CD14-positive monocyte (primary cell): Measurements from ENCODE around the gene SKIDA1. TPM values are rescaled to one million over a fixed set of nuclear protein-coding genes. Genes with fewer than 3 reads are reported as not detected.

Experiments used
- DNase-seq, 3 donors: peaks; one replicate each; pipeline ENCODE4 v3.0.0-alpha.2; 2011 to 2022
- H2AFZ ChIP-seq: 2 replicates; pipeline ENCODE4 v1.6.0; 2012; ENCODE audit warnings: mild to moderate bottlenecking, low read depth, low read length, inconsistent platforms; ENCODE audit not compliant: insufficient read depth, poor library complexity, severe bottlenecking
- H3K27ac ChIP-seq, 2 donors: 1 replicate in 1 of 2; 2 replicates in 1 of 2; pipeline ENCODE4 v1.5.1; 2012 to 2013; ENCODE audit warnings: low read length in 2 of 2, control low read depth in 1 of 2, inconsistent platforms in 1 of 2, low read depth in 1 of 2, mild to moderate bottlenecking in 1 of 2
- H3K27me3 ChIP-seq, 2 donors: one replicate each; pipeline versions ENCODE4 v1.6.0 to v1.6.1; 2011 to 2013; ENCODE audit warnings: low read length in 2 of 2; ENCODE audit not compliant: control insufficient read depth in 2 of 2, insufficient read depth in 2 of 2
- H3K36me3 ChIP-seq, 2 donors: replicated peaks in 1 of 2; 1 replicate in 1 of 2; 2 replicates in 1 of 2; pipeline versions ENCODE4 v1.5.1 to v1.6.1; 2012 to 2013; ENCODE audit warnings: low read length in 2 of 2, control low read depth in 1 of 2, inconsistent platforms in 1 of 2, mild to moderate bottlenecking in 1 of 2; ENCODE audit not compliant: insufficient read depth in 2 of 2, control insufficient read depth in 1 of 2
- H3K4me1 ChIP-seq, 2 donors: 1 replicate in 1 of 2; 2 replicates in 1 of 2; pipeline versions ENCODE4 v1.5.1 to v1.6.1; 2012 to 2013; ENCODE audit warnings: low read length in 2 of 2, control low read depth in 1 of 2, inconsistent platforms in 1 of 2, mild to moderate bottlenecking in 1 of 2, moderate library complexity in 1 of 2; ENCODE audit not compliant: insufficient read depth in 2 of 2, control insufficient read depth in 1 of 2
- H3K4me2 ChIP-seq: replicated peaks from 2 replicates; pipeline ENCODE3; 2012; ENCODE audit warnings: low read length, moderate library complexity, mild to moderate bottlenecking; ENCODE audit not compliant: poor library complexity, severe bottlenecking; ENCODE audit errors: extremely low read depth
- H3K4me3 ChIP-seq, 3 experiments: fragments of 200-600 bp in 1 of 3; sonication (generic) in 1 of 3; replicated peaks in 1 of 3; 1 replicate in 2 of 3; 2 replicates in 1 of 3; pipeline ENCODE4 v1.5.1; 2011 to 2013; ENCODE audit warnings: low read length in 3 of 3, mild to moderate bottlenecking in 3 of 3, control low read depth in 2 of 3, low read depth in 2 of 3, inconsistent platforms in 1 of 3, moderate library complexity in 1 of 3
- H3K79me2 ChIP-seq: 2 replicates; pipeline ENCODE4 v1.6.0; 2012; ENCODE audit warnings: mild to moderate bottlenecking, control low read depth, inconsistent platforms, low read length, moderate library complexity; ENCODE audit not compliant: insufficient read depth
- H3K9ac ChIP-seq: 2 replicates; pipeline ENCODE4 v1.6.0; 2017; ENCODE audit warnings: low read length, mild to moderate bottlenecking; ENCODE audit not compliant: insufficient read depth, poor library complexity, severe bottlenecking
- H3K9me3 ChIP-seq, 2 donors: replicated peaks in 1 of 2; 1 replicate in 1 of 2; 2 replicates in 1 of 2; pipeline versions ENCODE4 v1.5.1 to v1.6.1; 2012 to 2013; ENCODE audit warnings: low read length in 2 of 2, control low read depth in 1 of 2; ENCODE audit not compliant: control insufficient read depth in 1 of 2, insufficient read depth in 1 of 2
- H4K20me1 ChIP-seq: 2 replicates; pipeline ENCODE4 v1.6.0; 2012; ENCODE audit warnings: mild to moderate bottlenecking, low read length, control low read depth, moderate library complexity; ENCODE audit not compliant: insufficient read depth
- H3K27ac Mint-ChIP-seq, 7 donors: one replicate each; pipeline ENCODE4 v1.8.0; 2020; ENCODE audit warnings: mild to moderate bottlenecking in 7 of 7, mixed read lengths in 7 of 7, moderate library complexity in 6 of 7, inconsistent platforms in 2 of 7
- H3K27me3 Mint-ChIP-seq, 3 donors: one replicate each; pipeline ENCODE4 v1.8.0; 2021 to 2022; ENCODE audit warnings: low read depth in 3 of 3, mild to moderate bottlenecking in 3 of 3, mixed read lengths in 3 of 3, moderate library complexity in 3 of 3, inconsistent platforms in 1 of 3
- H3K36me3 Mint-ChIP-seq, 2 donors: one replicate each; pipeline ENCODE4 v1.8.0; 2020; ENCODE audit warnings: mixed read lengths in 2 of 2, inconsistent platforms in 1 of 2, mild to moderate bottlenecking in 1 of 2
- H3K4me1 Mint-ChIP-seq: one replicate; pipeline ENCODE4 v1.8.0; 2020; ENCODE audit warnings: mild to moderate bottlenecking, mixed read lengths
- H3K4me3 Mint-ChIP-seq, 2 donors: one replicate each; pipeline ENCODE4 v1.8.0; 2020; ENCODE audit warnings: mild to moderate bottlenecking in 2 of 2, mixed read lengths in 2 of 2, moderate library complexity in 1 of 2
- H3K9me3 Mint-ChIP-seq, 7 donors: one replicate each; pipeline ENCODE4 v1.8.0; 2020 to 2022; ENCODE audit warnings: mixed read lengths in 7 of 7, mild to moderate bottlenecking in 6 of 7, moderate library complexity in 6 of 7, inconsistent platforms in 2 of 7
- WGBS: methylation state at CpG from one replicate; pipeline ENCODE4 v1.1.5; 2013; ENCODE audit warnings: missing lambda C conversion rate; ENCODE audit not compliant: insufficient coverage; 5-methylcytosine and 5-hydroxymethylcytosine counted together
- intact Hi-C, 2 donors: fragments of 100-400 bp; cut with micrococcal nuclease; formaldehyde crosslinking; loops; one replicate each; pipeline versions ENCODE4 v1.15.0 to v1.15.1; 2023
- polyA plus RNA-seq, 3 donors: library from polyadenylated mRNA; depleted of rRNA in 1 of 3; unstranded in 2 of 3; stranded (reverse) in 1 of 3; fragments of 300-500 nt in 2 of 3; fragments of >200 nt in 1 of 3; fragmentation: Illumina TruSeq in 2 of 3; gene quantifications; 1 replicate in 2 of 3; 2 replicates in 1 of 3; pipeline ENCODE4 v1.2.3, GENCODE V29; 2012 to 2021
- TF ChIP-seq, protein P1 (sequence below): fragments of 200-600 bp; IDR thresholded peaks from one replicate; pipeline ENCODE4 v1.8.0; 2022; ENCODE audit warnings: antibody characterized with exemption, mild to moderate bottlenecking

Gene SKIDA1
- polyA plus RNA-seq, 3 donors = 0.04 to 0.15 TPM; not detected in 1

DNA sequence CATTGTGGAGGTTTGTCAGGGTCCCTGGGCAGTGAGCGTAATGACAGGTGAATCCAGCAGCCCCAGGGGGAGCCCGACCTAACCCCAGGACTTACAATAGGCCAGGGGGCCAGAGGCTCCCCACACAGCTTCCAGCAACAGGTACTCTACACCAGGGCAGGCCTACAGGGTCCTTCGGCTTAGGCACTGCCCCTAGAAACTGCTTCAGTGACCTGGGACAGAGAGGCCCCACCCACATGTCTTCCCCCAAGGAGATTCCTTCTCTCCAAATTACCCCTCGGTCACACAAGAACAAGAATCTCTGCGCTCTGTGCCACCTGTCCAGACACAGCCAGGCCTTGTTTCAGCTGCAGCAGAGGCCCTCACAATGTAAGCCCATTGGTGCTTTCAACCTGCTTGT, 24.4 kb downstream of the SKIDA1 start:
- Histone ChIP-seq H3K4me1 (peaks cover 25 to 29% of the 10 kb centered on the region in 2 donors), H3K9me3 (peaks cover 0 to 6% of the 10 kb centered on the region in 2 donors), H3K27me3 (peaks cover 28 to 64% of the 10 kb centered on the region in 2 donors), H3K4me3 (no peak overlapping the region), H3K27ac (no peak overlapping the region), H3K36me3 (no peaks in the 10 kb centered on the region), H3K4me2 (no peak overlapping the region), H3K79me2 (no peaks in the 10 kb centered on the region), H2AFZ (no peak overlapping the region), H3K9ac (no peak overlapping the region), H4K20me1 (no peaks in the 10 kb centered on the region)
- H3K27me3 Mint-ChIP-seq = peaks cover 44 to 68% (median 61%) of the 10 kb centered on the region in 3 donors
- H3K27ac Mint-ChIP-seq = no peak overlapping the region
- DNase-seq = no peak
- H3K36me3 Mint-ChIP-seq = peaks cover 3 to 6% of the 10 kb centered on the region in 2 donors
- intact Hi-C loops = loop anchor here (5.0 to 10.0 kb wide), 2 partner anchors 234 to 1486 kb away; no protein-coding TSS in a partner anchor
- 98% methylated on average over 4 of the region's 5 CpGs for WGBS
- H3K9me3 Mint-ChIP-seq = peaks cover 0 to 10% (median 6%) of the 10 kb centered on the region in 7 donors
- TF ChIP-seq, protein P1, sequence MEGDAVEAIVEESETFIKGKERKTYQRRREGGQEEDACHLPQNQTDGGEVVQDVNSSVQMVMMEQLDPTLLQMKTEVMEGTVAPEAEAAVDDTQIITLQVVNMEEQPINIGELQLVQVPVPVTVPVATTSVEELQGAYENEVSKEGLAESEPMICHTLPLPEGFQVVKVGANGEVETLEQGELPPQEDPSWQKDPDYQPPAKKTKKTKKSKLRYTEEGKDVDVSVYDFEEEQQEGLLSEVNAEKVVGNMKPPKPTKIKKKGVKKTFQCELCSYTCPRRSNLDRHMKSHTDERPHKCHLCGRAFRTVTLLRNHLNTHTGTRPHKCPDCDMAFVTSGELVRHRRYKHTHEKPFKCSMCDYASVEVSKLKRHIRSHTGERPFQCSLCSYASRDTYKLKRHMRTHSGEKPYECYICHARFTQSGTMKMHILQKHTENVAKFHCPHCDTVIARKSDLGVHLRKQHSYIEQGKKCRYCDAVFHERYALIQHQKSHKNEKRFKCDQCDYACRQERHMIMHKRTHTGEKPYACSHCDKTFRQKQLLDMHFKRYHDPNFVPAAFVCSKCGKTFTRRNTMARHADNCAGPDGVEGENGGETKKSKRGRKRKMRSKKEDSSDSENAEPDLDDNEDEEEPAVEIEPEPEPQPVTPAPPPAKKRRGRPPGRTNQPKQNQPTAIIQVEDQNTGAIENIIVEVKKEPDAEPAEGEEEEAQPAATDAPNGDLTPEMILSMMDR = no peak
- peaks cover 22% of the 10 kb centered on the region for H3K4me1 Mint-ChIP-seq
- peak overlapping the region in 1 of 2 donors; percentile 39 for H3K4me3 Mint-ChIP-seq

DNA sequence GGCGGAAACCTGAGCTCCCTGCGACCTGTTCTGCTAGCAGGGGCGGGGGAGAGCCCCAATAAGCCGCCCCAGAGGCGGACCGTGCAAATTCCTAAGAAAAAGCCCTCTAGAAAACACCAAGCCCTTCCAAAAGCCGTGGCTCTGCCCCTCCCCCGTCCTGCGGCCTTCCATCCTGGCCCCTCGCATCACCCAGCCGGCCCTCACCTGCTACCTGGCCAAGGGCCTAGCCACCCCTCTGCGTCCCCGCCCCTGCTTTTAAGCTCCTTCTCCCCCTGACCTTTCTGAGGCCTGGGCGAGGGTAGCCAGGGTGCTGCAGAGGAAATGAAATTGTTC, 24.9 kb downstream of the SKIDA1 start:
- TF ChIP-seq, protein P1 = no peak
- Mint-ChIP-seq H3K36me3 (peaks cover 3 to 6% of the 10 kb centered on the region in 2 donors), H3K27me3 (peaks cover 44 to 65% (median 57%) of the 10 kb centered on the region in 3 donors), H3K4me3 (peak overlapping the region; percentile 62 to 64), H3K27ac (no peak overlapping the region), H3K9me3 (peaks cover 0 to 10% (median 6%) of the 10 kb centered on the region in 7 donors), H3K4me1 (peaks cover 21% of the 10 kb centered on the region)
- Histone ChIP-seq H3K4me1 (peaks cover 28 to 35% of the 10 kb centered on the region in 2 donors), H2AFZ (peak overlapping the region; percentile 79), H3K4me3 (peak overlapping the region in 2 of 3 experiments; percentile 11 to 63), H4K20me1 (no peaks in the 10 kb centered on the region), H3K9me3 (peaks cover 0 to 6% of the 10 kb centered on the region in 2 donors), H3K4me2 (peak overlapping the region; percentile 82), H3K27me3 (peaks cover 28 to 59% of the 10 kb centered on the region in 2 donors), H3K36me3 (no peaks in the 10 kb centered on the region), H3K27ac (no peak overlapping the region), H3K9ac (no peak overlapping the region), H3K79me2 (no peaks in the 10 kb centered on the region)
- 15% methylated on average over 10 of the region's 14 CpGs for WGBS
- no peak for DNase-seq
- intact Hi-C loops = loop anchor here (5.0 to 10.0 kb wide), 2 partner anchors 234 to 1487 kb away; no protein-coding TSS in a partner anchor
